GM12875 (cell line): ENCODE measurements around the gene PDE6C.
"Not testable (repeated sequence)": the region's sequence is repeated elsewhere in the genome, so short reads cannot be mapped to it uniquely, and the experiment has no call there.

ENCODE experiments used
- H3K4me3 ChIP-seq: one replicate; pipeline ENCODE4 v1.5.1; 2011; ENCODE audit warnings: low read depth, low read length, control low read depth
- TF ChIP-seq, protein P1 (sequence below): IDR thresholded peaks from 2 replicates; pipeline ENCODE4 v1.5.1; 2011; ENCODE audit warnings: low read depth, mild to moderate bottlenecking, control low read depth, inconsistent platforms, low read length, moderate library complexity, borderline replicate concordance; ENCODE audit not compliant: insufficient read depth

The PDE6C gene

DNA sequence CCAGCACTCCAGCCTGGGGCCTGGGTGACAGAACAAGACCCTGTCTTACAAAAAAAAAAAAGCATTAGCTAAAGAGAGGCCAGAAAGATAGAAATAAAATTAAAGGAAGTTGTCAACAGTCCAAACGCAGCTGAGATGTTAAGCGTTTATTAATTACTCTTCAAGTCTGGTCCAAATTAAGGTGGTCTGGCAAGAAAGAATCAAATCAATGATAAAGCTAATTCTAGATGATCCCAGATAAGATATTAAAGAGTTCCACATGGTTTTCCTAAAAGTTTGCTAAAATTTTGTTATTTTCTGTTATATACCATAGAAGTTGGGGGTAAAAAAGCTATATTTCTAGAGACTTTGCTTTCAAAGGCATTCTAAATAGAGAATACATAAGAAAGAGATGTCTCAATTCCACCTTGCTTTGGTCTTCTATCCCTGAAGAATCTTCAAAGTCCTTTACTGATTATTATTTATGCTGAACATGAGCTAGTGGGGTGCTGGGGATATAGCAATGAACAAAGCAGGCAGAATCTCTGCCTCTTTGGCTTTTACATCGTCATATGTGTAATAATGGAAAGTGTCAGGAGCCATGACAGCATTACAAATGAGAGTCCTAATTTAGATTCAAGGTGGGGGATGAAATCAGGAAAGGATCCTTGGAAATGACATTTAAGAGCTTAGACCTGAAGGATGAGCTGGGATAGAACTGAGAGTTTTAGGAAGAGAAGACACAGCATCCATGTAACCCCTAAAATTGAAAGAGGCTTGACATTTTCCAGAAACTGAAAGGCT, 66.7 kb downstream of the PDE6C start:
- TF ChIP-seq, protein P1, sequence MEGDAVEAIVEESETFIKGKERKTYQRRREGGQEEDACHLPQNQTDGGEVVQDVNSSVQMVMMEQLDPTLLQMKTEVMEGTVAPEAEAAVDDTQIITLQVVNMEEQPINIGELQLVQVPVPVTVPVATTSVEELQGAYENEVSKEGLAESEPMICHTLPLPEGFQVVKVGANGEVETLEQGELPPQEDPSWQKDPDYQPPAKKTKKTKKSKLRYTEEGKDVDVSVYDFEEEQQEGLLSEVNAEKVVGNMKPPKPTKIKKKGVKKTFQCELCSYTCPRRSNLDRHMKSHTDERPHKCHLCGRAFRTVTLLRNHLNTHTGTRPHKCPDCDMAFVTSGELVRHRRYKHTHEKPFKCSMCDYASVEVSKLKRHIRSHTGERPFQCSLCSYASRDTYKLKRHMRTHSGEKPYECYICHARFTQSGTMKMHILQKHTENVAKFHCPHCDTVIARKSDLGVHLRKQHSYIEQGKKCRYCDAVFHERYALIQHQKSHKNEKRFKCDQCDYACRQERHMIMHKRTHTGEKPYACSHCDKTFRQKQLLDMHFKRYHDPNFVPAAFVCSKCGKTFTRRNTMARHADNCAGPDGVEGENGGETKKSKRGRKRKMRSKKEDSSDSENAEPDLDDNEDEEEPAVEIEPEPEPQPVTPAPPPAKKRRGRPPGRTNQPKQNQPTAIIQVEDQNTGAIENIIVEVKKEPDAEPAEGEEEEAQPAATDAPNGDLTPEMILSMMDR = no peak
- no peak overlapping the region for H3K4me3 ChIP-seq

DNA sequence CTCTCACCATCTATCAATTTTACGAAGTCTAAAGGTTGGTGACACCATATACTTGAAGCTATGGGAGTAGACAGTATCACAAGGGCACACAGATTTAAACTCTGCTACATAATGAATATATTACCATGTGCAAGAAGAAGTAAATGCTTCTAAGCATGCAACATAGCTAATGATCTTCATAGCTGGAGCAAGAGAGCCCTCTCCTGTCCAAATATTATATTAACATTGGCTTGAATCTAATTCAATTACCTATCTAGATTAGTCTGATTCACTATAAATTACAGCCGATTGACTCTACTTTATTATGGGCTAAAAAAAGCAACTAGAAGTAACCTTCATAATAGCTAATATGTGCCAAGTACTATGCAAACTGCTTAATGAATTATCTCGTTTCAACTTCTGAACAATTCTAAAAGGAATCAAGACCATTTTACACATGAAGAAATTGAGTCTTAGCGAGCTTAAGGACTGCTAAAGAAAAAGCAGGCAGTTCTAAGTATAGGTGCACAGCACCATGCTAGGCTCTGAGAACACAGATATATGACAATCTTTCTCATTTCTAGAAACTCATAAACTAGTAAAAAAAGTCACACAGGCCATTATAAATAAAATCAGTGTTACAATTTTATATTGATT, 68.2 kb downstream of the PDE6C start:
- TF ChIP-seq, protein P1 = no peak
- H3K4me3 ChIP-seq = no peak overlapping the region

DNA sequence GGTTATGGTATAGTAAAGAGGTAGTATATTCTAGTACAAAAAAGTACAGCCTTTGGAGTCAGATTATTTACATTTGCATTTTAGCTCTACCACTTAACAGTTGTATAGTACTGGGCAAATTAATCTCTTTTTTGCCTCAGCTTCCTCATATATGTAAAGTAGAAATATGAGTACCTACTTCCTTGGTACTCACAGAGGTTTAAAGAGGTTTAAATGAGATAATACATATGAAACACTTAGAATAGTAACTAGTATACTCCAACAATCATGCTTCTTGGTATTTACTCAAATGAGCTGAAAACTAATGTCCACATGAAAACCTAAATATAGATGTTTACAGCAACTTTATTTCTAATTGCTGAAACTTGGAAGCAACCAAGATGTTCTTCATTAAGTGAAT, 75.4 kb downstream of the PDE6C start:
- TF ChIP-seq, protein P1 = no peak
- no peak overlapping the region for H3K4me3 ChIP-seq

DNA sequence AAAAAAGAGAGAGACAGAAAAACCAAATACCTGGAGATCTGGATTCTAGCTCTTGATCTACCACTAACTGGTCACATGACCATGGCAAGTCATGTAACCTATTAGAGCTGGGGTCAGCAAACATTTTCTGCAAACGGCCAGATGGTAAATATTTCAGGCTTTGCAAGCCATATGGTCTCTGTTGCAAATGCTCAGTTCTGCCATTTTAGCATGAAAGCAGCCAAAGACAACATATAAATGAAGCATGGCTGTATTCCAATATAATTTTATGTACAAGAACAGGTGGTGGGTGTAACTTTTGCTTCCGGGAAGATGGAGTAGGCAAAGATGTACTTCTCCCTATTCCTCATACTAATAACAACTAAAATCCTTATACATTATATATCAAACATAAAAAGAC, 83.4 kb downstream of the PDE6C start:
- TF ChIP-seq, protein P1 = no peak

DNA sequence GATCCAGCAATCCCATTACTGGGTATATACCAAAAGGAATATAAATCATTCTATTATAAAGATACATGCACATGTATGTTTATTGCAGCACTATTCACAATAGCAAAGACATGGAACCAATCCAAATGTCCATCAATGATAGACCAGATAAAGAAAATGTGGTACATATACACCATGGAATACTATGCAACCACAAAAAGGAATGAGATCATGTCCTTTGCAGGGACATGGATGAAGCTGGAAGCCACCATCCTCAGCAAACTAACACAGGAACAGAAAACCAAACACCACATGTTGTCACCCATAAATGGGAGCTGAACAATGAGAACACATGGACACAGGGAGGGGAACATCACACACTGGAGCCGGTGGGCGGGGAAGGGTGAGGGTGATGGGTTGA, 84.2 kb downstream of the PDE6C start:
- not testable (repeated sequence) for H3K4me3 ChIP-seq

More for the DNA sequence above, 83.4 kb downstream of the PDE6C start:
- no peak overlapping the region for H3K4me3 ChIP-seq

DNA sequence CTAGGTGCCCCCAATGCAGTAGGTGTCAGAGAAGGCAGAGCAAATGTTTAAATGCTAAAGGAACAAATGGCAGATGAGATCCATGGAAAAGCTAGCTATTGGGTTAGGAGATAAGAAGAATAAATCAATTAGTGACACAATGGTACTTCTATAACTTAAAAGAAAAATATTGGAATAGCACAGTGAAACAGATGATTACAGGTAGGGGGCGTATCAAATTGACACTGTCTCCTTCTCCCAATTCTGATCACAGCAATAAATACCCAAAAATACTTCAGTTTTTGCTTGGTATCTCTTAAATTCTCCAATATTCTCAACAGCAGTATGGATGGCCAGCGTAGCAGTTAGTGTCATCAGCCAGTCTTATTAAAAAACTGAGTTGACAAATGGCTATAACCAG, 84.9 kb downstream of the PDE6C start:
- TF ChIP-seq, protein P1 = no peak
- H3K4me3 ChIP-seq = no peak overlapping the region

DNA sequence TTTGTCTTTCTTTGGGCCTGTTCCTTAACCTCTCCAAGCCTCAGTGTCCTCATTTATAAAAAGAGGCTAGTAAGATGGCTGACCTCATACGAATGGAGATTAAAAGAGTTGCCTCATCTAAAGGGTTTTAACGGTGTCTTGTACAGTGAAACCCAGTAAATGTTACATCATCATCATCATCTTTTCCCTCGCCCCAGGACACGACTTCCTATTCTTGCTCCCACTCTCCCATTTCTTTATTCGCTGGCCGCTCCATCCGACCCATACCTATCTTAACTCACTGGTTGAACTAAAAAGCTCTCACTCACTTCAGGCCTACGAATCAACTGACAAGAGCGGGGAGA, 89.5 kb downstream of the PDE6C start:
- TF ChIP-seq, protein P1 = no peak
- H3K4me3 ChIP-seq = peak overlapping the region; percentile 78
